Activated naive CD8-positive, alpha-beta T cell treated with anti-CD3 and anti-CD28 coated beads, Interleukin-2, amount 50 U/mL, for 24 hours (primary cell): ENCODE measurements around the gene TCEAL7.
"Not testable (repeated sequence)": the region's sequence is repeated elsewhere in the genome, so short reads cannot be mapped to it uniquely, and the experiment has no call there.

Experiments
- ATAC-seq: fragments of 150-1000 bp; cut with Tn5 transposase; one replicate; pipeline ENCODE4 v1.10.0; 2021
- DNase-seq: peaks from one replicate; pipeline ENCODE4 v3.0.0; 2021
- H3K27ac Mint-ChIP-seq: one replicate; pipeline ENCODE4 v1.8.0; 2021; ENCODE audit warnings: mild to moderate bottlenecking, mixed read lengths
- H3K27me3 Mint-ChIP-seq: one replicate; pipeline ENCODE4 v1.8.0; 2021; ENCODE audit warnings: mixed read lengths
- H3K36me3 Mint-ChIP-seq: one replicate; pipeline ENCODE4 v1.8.0; 2021; ENCODE audit warnings: low read depth, mixed read lengths
- H3K4me1 Mint-ChIP-seq: one replicate; pipeline ENCODE4 v1.8.0; 2021; ENCODE audit warnings: mixed read lengths
- H3K4me3 Mint-ChIP-seq: one replicate; pipeline ENCODE4 v1.8.0; 2021; ENCODE audit warnings: mild to moderate bottlenecking, moderate library complexity, mixed read lengths
- H3K9me3 Mint-ChIP-seq: one replicate; pipeline ENCODE4 v1.8.0; 2021; ENCODE audit warnings: mixed read lengths

TCEAL7 gene

DNA sequence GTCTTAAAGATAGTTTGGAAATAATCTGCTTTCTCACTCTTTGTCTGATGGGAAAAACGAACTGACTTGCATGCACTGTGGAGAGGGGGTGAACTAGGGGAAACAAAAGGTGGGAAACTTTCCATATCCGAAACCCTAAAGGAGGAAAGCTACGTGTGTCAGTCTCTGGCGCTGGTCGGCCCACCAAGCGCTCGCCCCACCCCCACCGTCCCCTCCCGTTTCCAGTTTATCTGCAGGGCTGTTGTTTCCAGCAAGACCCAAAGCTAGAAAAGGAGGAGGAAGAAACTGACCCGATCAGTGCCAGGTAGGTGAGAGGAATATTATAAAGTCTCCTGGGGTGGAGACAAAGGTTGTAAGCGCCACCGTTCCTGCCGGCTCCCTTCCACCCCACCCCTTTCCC lies 26.8 kb downstream of the TCEAL7 start:
- Mint-ChIP-seq H3K4me3 (peak overlapping the region; percentile 89), H3K36me3 (no peaks in the 10 kb centered on the region), H3K9me3 (no peaks in the 10 kb centered on the region), H3K4me1 (peaks cover 12% of the 10 kb centered on the region), H3K27ac (peak overlapping the region; percentile 82), H3K27me3 (no peaks in the 10 kb centered on the region)
- peak; percentile 2 for DNase-seq
- no peak for ATAC-seq

GRCh38 chrX:103357871-103358270 lies 27.8 kb downstream of the TCEAL7 start:
- no peak for DNase-seq
- H3K4me3 Mint-ChIP-seq = no peak overlapping the region
- H3K36me3 Mint-ChIP-seq = no peaks in the 10 kb centered on the region
- H3K27me3 Mint-ChIP-seq = no peaks in the 10 kb centered on the region
- no peaks in the 10 kb centered on the region for H3K9me3 Mint-ChIP-seq
- no peak overlapping the region for H3K27ac Mint-ChIP-seq
- no peak for ATAC-seq
- H3K4me1 Mint-ChIP-seq = peaks cover 12% of the 10 kb centered on the region

DNA sequence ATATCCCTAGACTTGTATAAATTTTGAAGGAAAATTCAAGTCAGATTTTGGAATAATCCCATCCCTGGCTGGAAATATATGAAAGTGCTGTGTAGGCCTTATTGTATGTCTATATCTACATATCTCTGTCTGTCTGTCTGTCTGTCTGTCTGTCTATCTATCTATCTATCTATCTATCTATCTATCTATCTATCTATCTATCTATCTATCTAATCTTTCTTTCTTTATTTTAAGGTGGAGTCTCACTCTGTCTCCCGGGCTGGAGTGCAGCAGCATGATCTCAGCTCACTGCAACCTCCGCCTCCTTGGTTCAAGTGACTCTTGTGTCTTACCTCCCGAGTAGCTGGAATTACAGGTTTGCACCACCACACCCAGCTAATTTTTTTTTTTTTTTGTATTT lies 29.6 kb downstream of the TCEAL7 start:
- DNase-seq, H3K9me3 Mint-ChIP-seq, H3K27me3 Mint-ChIP-seq, H3K27ac Mint-ChIP-seq, H3K36me3 Mint-ChIP-seq, ATAC-seq, H3K4me3 Mint-ChIP-seq: not testable (repeated sequence)
- peaks cover 12% of the 10 kb centered on the region for H3K4me1 Mint-ChIP-seq

GRCh38 chrX:103360092-103360491 lies 30.1 kb downstream of the TCEAL7 start:
- H3K4me1 Mint-ChIP-seq = peaks cover 12% of the 10 kb centered on the region
- H3K27ac Mint-ChIP-seq = no peak overlapping the region
- H3K9me3 Mint-ChIP-seq = no peaks in the 10 kb centered on the region
- DNase-seq = no peak
- no peak for ATAC-seq
- no peaks in the 10 kb centered on the region for H3K36me3 Mint-ChIP-seq
- H3K27me3 Mint-ChIP-seq = no peaks in the 10 kb centered on the region
- no peak overlapping the region for H3K4me3 Mint-ChIP-seq

DNA sequence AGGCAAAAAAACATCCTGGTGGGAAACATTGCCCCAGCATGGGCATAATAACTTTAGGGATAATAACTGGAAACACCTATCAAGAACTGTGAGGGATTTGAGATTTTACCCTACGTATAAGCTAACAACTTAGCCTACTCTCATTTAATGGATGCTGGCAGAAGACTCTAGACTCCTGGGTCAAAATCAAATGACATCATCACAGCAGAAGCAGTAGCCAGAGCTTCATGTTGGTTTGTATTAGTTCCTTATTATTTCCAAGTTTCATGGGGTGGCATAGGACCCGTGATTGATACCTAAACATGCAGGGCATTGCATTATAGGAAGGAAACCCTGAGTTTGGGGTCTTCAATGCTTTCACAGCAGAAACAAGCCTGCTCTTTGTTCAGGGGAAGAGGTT lies 30.9 kb downstream of the TCEAL7 start:
- no peaks in the 10 kb centered on the region for H3K36me3 Mint-ChIP-seq
- no peaks in the 10 kb centered on the region for H3K27me3 Mint-ChIP-seq
- DNase-seq (no peak), ATAC-seq (no peak)
- H3K4me3 Mint-ChIP-seq = no peak overlapping the region
- no peaks in the 10 kb centered on the region for H3K9me3 Mint-ChIP-seq
- peaks cover 12% of the 10 kb centered on the region for H3K4me1 Mint-ChIP-seq
- no peak overlapping the region for H3K27ac Mint-ChIP-seq

GRCh38 chrX:103361798-103362197 lies 31.8 kb downstream of the TCEAL7 start:
- H3K9me3 Mint-ChIP-seq = no peaks in the 10 kb centered on the region
- peaks cover 6% of the 10 kb centered on the region for H3K4me1 Mint-ChIP-seq
- H3K27ac Mint-ChIP-seq = no peak overlapping the region
- H3K4me3 Mint-ChIP-seq = no peak overlapping the region
- DNase-seq = no peak
- no peaks in the 10 kb centered on the region for H3K27me3 Mint-ChIP-seq
- H3K36me3 Mint-ChIP-seq = no peaks in the 10 kb centered on the region
- ATAC-seq = no peak

DNA sequence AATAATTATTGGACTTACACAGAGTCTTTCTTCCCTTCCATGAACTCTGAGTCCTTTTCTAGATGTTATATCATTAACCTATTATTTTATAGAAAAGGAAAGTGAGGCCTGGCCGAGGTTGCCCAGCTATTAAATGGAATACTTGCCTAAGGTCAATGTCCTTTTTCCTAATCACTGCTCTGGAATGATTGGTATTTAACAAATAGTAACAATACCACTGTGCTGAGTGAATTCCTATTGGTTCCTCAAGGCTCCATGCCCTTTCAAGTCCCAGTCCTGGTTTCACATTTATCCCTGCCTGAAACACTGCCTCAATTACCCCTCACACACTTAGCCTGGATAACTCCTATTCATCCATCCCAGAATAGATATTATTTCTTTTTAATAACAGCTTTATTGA lies 32.4 kb downstream of the TCEAL7 start:
- no peaks in the 10 kb centered on the region for H3K27me3 Mint-ChIP-seq
- ATAC-seq (no peak), DNase-seq (no peak)
- H3K4me3 Mint-ChIP-seq = no peak overlapping the region
- H3K27ac Mint-ChIP-seq = no peak overlapping the region
- H3K36me3 Mint-ChIP-seq = no peaks in the 10 kb centered on the region
- H3K4me1 Mint-ChIP-seq = peaks cover 3% of the 10 kb centered on the region
- no peaks in the 10 kb centered on the region for H3K9me3 Mint-ChIP-seq

DNA sequence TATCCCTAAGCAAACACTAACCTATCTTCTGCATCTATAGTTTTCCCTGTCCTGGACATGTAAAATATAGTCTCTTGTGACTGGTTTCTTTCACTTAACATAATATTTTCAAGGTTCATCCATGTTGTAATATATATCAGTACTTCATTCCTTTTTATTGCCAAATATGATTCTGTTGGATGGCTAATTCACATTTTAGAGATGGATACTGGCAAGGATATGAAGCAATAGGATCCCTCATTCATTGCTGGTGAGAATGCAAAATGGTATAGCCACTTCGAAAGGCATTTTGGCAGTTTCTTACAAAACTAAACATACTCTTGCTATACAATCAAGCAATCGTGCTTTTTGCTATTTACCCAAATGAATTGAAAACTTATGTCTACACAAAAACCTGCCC lies 33.0 kb downstream of the TCEAL7 start:
- no peaks in the 10 kb centered on the region for H3K4me1 Mint-ChIP-seq
- H3K27ac Mint-ChIP-seq = no peak overlapping the region
- ATAC-seq (no peak), DNase-seq (no peak)
- H3K9me3 Mint-ChIP-seq = no peaks in the 10 kb centered on the region
- no peaks in the 10 kb centered on the region for H3K27me3 Mint-ChIP-seq
- H3K36me3 Mint-ChIP-seq = no peaks in the 10 kb centered on the region
- H3K4me3 Mint-ChIP-seq = no peak overlapping the region

- Mint-ChIP-seq H3K36me3 (no peaks in the 10 kb centered on the region), H3K9me3 (no peaks in the 10 kb centered on the region), H3K27ac (no peak overlapping the region), H3K4me1 (no peaks in the 10 kb centered on the region), H3K4me3 (no peak overlapping the region), H3K27me3 (no peaks in the 10 kb centered on the region)
- no peak for DNase-seq
- ATAC-seq = no peak
Observed at GRCh38 chrX:103367502-103367901, 37.5 kb downstream of the TCEAL7 start.

DNA sequence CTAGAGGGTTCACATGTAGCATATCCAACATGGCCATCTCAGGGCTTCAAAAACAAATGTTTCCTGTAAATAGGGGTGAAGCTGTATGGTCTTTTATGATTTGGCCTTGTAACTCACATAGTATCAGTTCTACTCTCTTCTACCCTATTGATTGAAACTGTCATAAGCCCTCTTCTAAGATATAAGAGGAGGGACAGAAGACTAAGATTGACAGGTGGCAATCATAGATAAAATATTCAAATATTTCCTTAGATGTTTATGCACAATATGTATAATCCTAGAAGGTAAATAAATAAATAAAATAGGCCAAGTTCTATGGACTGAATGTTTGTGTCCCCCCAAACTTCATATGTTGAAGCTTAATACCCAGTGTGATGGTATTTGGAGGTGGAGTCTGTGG lies 39.4 kb downstream of the TCEAL7 start:
- DNase-seq (no peak), ATAC-seq (no peak)
- H3K9me3 Mint-ChIP-seq = no peaks in the 10 kb centered on the region
- no peaks in the 10 kb centered on the region for H3K4me1 Mint-ChIP-seq
- no peak overlapping the region for H3K27ac Mint-ChIP-seq
- H3K27me3 Mint-ChIP-seq = no peaks in the 10 kb centered on the region
- no peaks in the 10 kb centered on the region for H3K36me3 Mint-ChIP-seq
- no peak overlapping the region for H3K4me3 Mint-ChIP-seq

DNA sequence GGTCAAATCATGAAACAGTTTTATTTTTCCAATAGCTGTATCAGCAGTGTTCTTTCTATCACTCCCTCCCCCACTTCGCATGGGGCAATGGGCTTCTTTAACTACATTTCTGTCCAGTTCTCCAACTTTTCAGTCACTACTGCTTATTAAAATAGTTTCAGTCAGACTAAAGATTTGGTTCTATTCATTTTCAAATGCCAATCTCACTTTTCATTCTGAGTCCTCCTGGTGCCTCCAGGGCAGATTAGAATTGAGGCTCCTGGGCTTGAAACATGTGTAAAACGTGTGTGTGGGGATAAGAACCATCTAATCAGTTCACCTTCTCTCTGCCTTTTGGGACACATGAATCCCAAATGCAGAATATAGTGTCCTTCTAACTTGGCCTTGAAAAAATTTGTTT lies 42.8 kb downstream of the TCEAL7 start:
- no peaks in the 10 kb centered on the region for H3K9me3 Mint-ChIP-seq

DNA sequence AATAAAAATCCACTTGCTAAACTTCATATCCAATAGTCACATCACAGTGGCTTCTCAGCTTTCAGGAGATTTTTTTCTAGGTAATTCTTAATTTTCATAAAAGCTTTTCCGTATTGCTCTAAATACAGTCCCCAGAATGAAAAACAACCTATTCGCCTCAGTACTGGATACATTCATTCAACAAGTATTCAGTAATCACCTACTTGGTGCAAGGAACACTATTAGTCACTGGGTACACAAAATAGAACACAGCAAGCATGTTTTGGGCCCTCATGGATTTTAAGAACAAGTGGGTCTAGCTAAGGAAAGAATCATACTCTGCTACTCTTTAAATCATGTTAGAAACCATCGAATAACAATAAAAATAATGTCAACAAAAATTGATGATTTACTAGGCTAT lies 43.5 kb downstream of the TCEAL7 start:
- H3K27me3 Mint-ChIP-seq = no peaks in the 10 kb centered on the region
- DNase-seq (no peak), ATAC-seq (no peak)
- no peaks in the 10 kb centered on the region for H3K9me3 Mint-ChIP-seq
- no peak overlapping the region for H3K27ac Mint-ChIP-seq
- peaks cover 6% of the 10 kb centered on the region for H3K4me1 Mint-ChIP-seq
- H3K36me3 Mint-ChIP-seq = no peaks in the 10 kb centered on the region
- no peak overlapping the region for H3K4me3 Mint-ChIP-seq

More for the DNA sequence above, 42.8 kb downstream of the TCEAL7 start:
- no peak overlapping the region for H3K27ac Mint-ChIP-seq
- DNase-seq (no peak), ATAC-seq (no peak)
- H3K4me1 Mint-ChIP-seq = peaks cover 6% of the 10 kb centered on the region
- no peak overlapping the region for H3K4me3 Mint-ChIP-seq
- H3K36me3 Mint-ChIP-seq = no peaks in the 10 kb centered on the region
- H3K27me3 Mint-ChIP-seq = no peaks in the 10 kb centered on the region

DNA sequence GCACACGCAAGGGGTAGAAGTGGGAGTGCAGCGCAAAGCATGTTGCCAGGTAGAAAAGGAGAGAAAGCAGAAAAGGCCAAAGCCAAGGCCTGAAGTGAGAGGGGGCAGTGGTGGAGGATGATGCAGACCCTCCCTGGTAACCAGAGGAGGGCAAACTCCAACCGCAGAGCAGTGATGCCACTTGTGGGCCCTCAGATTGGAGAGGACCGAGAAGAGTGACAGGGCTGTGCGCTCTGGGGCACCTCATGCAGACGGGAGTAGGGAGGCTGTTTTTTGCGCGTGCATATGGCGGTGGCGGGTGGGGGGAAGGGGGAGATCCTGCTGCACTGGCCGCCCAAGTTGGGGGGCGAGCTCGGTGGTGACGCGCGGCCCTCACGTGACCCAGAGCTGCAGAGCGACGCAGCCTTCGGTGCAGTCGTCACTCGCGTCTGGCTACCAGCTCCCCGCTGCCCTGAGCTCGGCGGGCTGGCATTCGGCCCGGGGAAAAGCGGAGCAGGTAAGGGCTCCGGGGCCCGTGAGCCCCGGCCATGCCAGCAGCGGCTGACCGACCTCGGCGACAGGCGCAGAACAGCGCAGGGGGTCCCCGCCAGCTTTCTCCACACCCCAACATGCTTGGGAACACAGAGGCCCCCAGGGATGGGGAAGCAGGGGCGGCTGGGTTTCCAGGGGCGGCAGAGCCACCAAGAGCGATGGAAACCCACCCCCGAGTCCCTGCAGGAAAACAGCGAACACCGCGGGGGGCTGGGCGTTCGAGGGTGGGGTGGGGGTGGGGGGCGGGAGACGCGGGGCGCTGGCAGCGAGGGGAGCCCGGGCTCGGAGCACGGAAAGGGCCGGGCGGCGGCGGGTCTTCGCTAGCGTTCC lies 46.3 kb downstream of the TCEAL7 start, which contains the start of gene BEX3:
TSS of gene BEX3 (plus strand) at position 421 of the 861 bp plus-strand sequence. CDS start 984 bp downstream, outside the sequence.
- peak; percentile 31 for DNase-seq
- peak; percentile 86 for ATAC-seq
- H3K4me3 Mint-ChIP-seq = peak within 1 kb of the TSS; percentile 74
- no peaks in the 10 kb centered on the region for H3K36me3 Mint-ChIP-seq
- no peaks in the 10 kb centered on the region for H3K9me3 Mint-ChIP-seq
- no peaks in the 10 kb centered on the region for H3K27me3 Mint-ChIP-seq
- H3K4me1 Mint-ChIP-seq = peaks cover 6% of the 10 kb centered on the region
- H3K27ac Mint-ChIP-seq = peak within 1 kb of the TSS; percentile 31

GRCh38 chrX:103376979-103377324 lies 46.9 kb downstream of the TCEAL7 start:
- Mint-ChIP-seq H3K4me1 (peaks cover 6% of the 10 kb centered on the region), H3K27me3 (no peaks in the 10 kb centered on the region), H3K4me3 (peak overlapping the region; percentile 74), H3K27ac (peak overlapping the region; percentile 31), H3K36me3 (no peaks in the 10 kb centered on the region), H3K9me3 (no peaks in the 10 kb centered on the region)
- no peak for ATAC-seq
- DNase-seq = no peak

GRCh38 chrX:103378990-103379389 lies 49.0 kb downstream of the TCEAL7 start:
- Mint-ChIP-seq H3K36me3 (no peaks in the 10 kb centered on the region), H3K9me3 (no peaks in the 10 kb centered on the region), H3K4me3 (no peak overlapping the region), H3K27ac (no peak overlapping the region), H3K4me1 (peaks cover 6% of the 10 kb centered on the region), H3K27me3 (no peaks in the 10 kb centered on the region)
- DNase-seq (no peak), ATAC-seq (no peak)
